Vagina (tissue), 2 donors: ENCODE measurements around the gene FAM240B.

Source experiments
- POLR2A ChIP-seq, 2 donors: fragments of 450-650 bp; IDR thresholded peaks; one replicate each; pipeline ENCODE4 v1.6.1; 2017; ENCODE audit warnings: antibody characterized with exemption in 2 of 2, mild to moderate bottlenecking in 2 of 2, moderate library complexity in 2 of 2
- POLR2AphosphoS5 ChIP-seq, 2 donors: sonication (generic); formaldehyde crosslinking; IDR thresholded peaks; one replicate each; pipeline ENCODE4 v1.9.0; 2017; ENCODE audit warnings: antibody characterized with exemption in 2 of 2, mild to moderate bottlenecking in 2 of 2, low read depth in 1 of 2; ENCODE audit not compliant: insufficient read depth in 1 of 2
- TF ChIP-seq, protein P1 (sequence below), 3 experiments: fragments of 450-650 bp in 2 of 3; fragments of 200-600 bp in 1 of 3; sonication (generic) in 1 of 3; IDR thresholded peaks; one replicate each; pipeline ENCODE4 v1.5.1; 2017 to 2019; ENCODE audit warnings: antibody characterized with exemption in 3 of 3, mild to moderate bottlenecking in 2 of 3, moderate library complexity in 2 of 3

- TF ChIP-seq, protein P1, sequence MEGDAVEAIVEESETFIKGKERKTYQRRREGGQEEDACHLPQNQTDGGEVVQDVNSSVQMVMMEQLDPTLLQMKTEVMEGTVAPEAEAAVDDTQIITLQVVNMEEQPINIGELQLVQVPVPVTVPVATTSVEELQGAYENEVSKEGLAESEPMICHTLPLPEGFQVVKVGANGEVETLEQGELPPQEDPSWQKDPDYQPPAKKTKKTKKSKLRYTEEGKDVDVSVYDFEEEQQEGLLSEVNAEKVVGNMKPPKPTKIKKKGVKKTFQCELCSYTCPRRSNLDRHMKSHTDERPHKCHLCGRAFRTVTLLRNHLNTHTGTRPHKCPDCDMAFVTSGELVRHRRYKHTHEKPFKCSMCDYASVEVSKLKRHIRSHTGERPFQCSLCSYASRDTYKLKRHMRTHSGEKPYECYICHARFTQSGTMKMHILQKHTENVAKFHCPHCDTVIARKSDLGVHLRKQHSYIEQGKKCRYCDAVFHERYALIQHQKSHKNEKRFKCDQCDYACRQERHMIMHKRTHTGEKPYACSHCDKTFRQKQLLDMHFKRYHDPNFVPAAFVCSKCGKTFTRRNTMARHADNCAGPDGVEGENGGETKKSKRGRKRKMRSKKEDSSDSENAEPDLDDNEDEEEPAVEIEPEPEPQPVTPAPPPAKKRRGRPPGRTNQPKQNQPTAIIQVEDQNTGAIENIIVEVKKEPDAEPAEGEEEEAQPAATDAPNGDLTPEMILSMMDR (IDR thresholded peaks at IDR 0.05): no peak
- TF ChIP-seq POLR2A (IDR thresholded peaks at IDR 0.05): no peak
- no peak for TF ChIP-seq POLR2AphosphoS5 (IDR thresholded peaks at IDR 0.05; ENCODE audit: insufficient read depth in 1 of 2, low read depth in 1 of 2)
Measured at GRCh38 chr9:38675211-38675610, 44.7 kb downstream of the FAM240B start.
